NCI-H526 treated with DMSO at 0.1 percent for 48 hours (cell line): ENCODE measurements around the gene CSTF3.
"Not testable (repeated sequence)": the region's sequence is repeated elsewhere in the genome, so short reads cannot be mapped to it uniquely, and the experiment has no call there.

Experiments used
- DNase-seq: peaks from one replicate; lab custom pipeline; 2025; lab: John Stamatoyannopoulos, UW

Gene CSTF3

DNA sequence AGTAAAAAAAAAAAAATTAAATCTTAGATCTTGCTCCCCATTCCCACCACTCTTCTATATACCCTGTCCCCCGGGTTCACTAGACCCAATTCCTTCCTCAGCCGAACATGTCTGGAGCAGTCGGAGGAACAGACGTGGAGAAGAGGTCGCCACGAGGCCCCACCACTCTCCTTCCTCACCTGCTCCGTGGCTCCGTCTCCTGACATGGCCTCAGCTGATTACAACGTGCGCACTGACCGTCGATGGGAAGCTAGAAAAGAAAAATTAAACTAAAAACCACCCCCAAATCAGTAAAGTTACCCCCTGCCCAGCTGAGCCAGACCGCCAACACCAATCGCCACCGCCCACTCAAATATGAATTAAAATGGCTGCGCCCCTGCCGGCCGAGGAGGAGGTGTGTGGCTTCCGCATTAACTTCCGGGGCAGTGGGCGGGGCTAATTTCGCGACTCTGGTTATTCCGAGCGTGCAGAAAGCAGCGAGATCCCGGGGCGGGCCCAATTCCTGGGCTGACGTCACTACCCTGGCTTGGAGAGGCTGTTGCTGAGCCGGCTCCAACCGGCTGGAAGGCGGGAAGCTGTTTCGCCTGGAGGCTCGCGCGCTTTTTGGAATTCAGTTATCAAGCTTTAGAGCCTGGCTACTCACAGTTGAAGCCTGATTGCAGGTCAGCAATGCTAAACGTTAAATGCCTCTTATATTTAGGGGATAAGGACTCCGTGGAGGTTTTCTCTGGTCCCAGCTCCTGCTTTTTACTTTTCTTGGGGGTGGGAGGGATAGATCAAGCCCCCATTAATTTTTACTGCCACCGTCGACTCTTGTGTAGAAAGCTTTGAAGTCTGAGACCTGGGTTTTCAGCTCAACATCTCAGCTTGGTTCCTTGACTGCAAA, at the start of gene CSTF3:
Gene CSTF3, minus strand, starts transcription at position 361 of the 886 bp plus-strand sequence. Its CDS starts 155 bp downstream, at position 206.
- peak; percentile 99 for DNase-seq

DNA sequence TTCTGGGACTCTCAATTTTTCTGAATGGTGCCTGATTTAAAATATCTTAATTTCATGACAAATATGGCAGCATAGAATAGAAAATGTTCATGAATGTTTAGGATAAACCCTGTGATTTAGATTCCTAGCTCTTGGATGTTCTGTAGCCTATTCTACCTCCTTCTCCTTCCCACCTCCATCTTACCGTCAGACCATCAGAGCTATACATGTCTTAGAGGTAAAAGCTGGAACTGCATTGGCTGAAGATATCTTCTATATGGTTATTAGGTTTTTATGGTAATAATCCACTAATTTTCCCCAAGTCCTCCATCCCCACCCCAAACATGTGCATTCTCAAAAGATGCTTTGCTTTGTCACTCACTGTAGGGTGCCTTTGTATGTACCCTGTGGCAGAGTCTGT, 46.9 kb upstream of the CSTF3 start:
- no peak for DNase-seq

DNA sequence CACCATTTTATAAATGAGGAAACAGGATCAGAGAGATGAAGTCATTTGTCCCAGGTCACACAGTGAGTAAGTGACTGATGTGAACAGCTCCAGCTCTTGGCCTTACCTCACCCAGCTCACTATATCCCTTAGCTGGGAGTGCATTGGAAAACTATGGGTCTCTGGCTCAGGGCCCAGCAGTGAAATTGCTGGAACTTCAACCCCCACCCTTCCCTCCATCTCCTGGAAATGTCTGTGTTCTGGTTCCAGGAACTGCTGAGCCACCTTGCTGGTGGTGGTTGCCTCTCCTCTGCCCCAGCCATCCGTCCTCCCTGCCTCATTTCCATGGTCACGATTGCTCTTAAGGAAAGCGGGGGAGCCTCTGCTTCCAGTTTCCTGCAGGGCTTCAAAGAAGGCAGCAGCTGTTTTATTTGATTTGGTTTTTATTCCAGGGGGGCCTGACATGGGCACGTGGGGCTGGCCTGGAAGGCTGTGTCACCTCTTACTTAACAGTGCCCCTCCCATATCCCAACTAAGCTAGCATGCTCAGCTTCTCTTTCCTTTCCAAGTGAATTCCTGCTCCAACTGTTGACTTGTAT, 46.2 kb upstream of the CSTF3 start:
- DNase-seq = no peak

DNA sequence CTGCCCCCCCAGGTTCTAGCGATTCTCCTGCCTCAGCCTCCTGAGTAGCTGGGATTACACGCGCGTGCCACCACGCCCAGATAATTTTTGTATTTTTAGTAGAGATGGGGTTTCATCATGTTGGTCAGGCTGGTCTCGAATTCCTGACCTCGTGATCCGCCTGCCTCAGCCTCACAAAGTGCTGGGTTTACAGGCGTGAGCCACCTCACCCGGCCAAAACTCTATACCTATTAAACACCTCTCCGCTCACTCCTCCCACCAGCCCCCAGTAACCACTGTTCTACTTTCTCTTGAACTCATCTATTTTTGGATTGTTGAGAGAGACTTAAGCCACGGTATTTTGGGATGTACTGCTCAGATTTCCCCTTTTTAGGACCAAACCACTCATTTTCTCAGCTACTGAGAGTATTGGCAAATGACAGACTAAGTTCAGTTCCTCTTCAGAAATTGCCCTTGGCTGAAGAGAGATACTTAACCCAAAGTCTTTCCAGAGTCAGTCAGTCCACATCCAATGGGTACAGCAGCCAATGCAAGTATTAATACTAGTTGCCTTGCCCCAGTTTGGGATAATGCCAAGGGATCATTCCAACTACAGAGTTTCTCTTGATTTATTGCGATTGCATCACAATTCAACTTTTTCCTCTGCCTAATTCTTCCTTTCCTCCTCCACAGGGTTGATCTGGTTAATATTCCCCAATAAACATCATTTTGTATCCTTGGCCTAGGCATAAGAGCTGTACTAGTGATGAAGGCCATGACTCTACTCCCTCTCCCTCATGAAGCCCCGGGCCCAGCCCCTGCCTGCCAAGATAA, 36.8 kb upstream of the CSTF3 start:
- DNase-seq = no peak

DNA sequence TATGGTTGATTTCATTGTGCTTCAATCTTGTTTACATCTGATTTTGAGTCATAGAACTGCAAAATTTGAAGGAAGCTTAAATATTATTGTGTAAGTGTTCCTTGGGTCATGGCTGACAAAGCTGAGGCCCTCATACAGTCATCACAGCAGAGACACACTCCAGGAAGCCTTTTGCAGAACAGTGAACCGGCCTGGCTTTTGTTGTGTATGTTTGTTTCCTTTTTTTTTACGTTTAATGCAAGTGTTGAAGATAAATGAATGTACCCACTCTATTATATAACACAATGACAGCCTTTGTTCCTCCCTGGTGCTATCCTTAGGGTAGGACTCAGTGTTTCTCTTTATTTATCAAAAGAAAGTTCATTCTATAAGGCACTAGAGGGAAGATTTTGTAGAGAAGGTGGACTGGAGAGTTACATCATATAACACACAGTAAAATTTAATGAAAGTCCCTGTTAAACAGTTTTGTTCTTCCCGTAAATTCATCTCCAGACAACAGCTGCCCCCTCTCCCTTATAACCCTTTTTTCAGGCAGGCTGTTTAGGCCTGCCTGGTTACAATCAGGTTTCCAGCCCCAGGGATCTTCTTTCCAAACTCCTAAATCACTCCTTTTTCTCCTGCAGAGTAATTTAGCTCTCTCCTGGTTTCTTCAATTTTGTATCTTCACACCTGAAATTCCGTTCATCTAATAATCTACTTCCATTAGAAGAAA, 34.3 kb upstream of the CSTF3 start:
- DNase-seq = no peak

DNA sequence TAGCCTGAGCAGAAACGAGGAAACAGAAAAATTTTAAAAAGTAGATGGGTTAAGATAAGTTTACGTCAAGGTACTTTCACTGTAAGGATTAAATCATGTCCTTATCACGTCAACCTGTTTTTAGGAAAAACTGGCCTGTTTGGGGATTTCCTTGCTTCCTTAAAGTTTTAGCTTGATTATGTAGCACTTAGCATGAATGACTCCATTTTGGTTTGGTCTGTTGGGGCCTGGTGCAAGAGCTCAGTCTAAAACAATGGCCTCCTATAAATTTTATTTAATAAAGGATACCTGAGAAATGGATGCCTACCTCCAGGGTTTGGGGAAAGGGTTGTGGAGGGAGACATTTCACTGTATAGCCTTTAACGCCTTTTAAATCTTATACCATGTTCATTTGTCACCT, 33.2 kb upstream of the CSTF3 start:
- DNase-seq = no peak

DNA sequence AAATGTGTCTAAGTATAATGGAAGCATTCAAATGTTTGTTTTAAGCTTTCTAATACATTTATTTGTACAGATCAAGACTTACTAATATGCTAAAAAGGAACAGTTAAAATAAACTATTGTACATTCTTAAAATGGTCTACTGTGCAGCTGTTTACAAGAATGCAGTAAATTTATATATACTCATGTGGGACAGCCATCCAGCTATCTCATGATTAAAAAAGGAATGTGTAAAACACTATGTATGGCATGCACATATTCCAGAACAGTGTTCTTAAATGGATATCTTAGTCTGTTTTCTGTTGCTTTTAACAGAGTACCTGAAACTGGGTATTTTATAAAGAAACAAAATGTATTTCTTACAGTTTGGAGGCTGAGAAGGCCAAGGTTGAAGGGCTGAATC, 30.2 kb upstream of the CSTF3 start:
- no peak for DNase-seq

DNA sequence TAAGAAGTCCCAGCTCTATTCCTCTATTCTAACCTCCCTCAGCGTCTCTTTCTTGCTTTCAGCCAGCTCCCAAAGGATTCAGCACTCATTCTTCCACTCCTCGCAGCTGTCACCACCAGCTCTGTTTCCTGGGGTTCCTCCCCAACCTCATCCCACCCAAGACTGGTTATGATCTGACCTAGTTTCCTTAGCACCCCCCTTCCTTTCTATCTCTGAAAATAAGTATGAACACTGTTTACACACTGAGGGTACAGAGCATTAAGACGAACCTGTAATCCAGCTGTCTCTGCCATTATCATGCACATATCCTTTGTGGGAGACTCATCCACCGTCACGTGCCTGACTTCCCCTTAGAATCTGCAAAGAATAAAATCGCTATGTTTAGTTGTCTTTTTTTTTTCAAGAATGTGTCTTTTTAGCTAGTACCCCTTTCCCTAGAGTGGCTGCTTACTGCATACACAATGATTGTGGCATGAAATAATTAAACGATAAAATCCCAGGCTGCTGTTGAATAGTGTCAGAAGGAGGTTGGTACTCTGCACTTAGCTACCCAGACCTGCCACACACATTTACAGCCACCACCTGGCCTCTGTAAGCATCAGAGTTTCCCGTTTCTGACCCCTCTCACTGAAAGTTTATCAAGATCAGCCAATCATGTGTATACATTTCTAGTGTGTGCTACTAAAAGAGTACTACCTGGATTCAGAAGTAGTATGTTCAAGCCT, 26.9 kb upstream of the CSTF3 start:
- no peak for DNase-seq

DNA sequence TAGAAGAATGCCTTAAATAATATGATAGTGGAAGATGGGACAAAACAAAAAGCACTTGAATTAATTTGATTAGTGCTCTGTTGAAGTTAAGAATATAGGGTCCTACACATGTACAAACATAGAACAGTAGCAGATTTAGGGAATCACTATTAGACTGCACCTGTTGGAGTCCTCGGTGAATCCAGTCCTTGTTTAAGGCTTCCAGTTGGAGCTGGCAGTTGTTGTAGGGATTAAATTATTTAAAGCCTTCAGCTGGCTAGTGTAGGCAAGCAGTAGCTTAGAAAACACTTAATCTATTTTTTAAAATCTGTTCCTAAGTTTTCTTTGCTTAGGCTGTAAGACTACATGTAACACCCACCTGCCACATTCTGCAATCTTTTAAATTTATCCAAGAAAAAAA, 24.5 kb upstream of the CSTF3 start:
- no peak for DNase-seq

DNA sequence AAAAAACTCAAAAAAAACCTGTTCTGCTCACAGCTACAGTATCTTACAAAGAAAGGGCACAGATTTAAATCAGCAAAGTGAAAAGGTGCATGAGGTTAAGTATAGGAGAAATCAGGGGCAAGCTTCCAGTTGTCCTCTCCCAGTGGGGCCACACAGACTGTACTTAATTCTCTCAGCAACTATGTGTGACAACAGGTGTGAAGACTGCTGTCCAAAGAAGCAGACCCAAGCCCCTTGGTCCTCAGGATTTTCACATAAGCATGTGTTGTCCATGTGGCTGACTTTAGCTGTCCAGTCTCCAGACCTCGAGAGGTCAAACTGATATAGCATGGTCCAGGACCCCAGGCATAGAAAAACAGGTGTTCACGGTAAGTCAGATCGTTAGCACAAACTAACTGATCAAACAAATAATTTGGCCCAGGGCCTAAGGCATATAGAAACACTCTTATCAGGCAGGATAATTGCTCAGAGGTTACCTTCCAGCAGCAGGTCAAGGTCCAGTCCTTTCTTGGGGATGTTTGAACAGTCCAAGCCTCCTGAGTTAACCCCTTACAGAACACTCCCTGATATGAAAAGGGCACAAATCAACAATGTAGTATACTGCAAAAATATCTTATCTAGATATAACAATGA, 21.1 kb upstream of the CSTF3 start:
- no peak for DNase-seq

DNA sequence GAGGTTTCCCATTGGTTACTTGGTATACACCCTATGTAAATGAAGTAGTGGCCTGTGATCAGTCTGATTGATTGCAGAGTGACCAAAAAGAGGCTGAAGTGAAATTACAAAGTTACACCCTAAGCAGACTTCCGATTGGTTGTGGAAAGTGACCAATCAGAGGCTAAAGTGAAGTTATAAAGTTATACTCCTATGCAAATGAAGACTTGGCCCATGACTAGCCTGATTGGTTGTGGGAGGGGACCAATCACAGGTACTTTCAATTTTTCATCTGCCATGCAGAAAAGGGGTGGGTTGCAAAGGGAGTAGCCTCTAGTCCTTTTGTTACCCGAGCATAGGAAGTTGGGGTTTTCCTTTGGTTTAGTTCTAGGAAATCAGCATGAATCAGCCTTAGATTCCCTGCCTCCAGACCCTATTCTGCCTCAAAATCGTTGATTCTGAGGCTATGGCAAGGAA, 18.1 kb upstream of the CSTF3 start:
- DNase-seq = no peak

DNA sequence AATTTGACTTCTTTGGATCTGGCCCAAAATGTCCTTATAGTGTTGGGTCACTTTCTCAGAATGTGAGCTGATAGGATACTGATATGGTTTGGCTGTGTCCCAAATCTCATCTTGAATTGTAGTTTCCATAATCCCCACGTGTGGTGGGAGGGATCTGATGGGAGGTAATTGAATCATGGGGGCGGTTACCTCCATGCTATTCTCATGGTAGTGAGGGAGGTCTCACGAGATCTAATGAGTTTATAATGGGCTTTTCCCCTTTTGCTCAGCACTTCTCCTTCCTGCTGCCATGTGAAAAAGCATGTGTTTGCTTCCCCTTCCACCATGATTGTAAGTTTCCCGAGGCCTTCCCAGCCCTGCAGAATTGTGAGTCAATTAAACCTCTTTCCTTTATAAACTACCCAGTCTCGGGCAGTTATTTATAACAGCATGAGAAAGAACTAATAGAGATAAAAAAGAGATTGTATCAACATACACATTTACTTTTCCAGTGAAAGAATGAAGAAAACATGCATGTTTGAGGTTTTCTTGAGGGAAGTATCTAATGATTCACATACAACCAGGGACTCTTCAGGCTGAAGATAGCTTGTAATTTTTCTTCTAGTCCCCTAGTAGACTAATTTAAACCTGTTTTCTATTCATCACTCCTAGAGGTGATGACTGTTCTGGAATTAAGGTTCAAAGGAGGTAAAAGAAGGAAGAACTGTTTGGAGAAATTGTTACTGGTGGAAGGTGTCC, 17.3 kb upstream of the CSTF3 start:
- DNase-seq = no peak

DNA sequence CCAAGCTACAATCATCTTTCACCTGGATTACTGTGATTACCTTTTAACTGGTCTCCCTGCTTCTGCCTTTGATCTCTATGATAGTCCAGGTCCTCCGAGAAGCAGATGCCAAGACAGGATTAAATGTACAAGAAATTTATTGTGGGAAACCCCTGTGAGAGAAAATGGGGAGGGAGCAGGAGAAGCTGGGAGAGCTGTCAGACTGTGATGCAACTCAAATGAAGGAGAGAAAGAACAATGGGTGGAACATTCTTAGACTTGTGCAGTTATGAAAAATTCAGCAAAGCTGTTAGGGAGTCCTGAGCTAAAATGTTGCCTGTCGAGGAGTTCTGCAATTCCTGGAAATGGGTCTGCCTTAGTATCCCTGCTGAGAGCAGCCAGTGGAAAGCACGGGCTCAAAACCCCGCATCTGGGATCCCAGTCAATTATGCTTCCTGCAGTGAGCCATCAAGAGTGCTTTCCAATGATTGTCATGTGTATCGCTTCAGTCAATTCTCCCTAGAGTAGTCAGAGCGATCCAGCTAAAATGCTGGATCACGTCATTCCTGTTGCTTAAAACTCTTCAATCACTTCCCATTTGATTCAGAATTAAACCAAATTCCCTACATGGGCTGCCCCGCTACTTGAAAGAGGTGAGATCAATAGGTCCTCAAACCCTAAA, 16.5 kb upstream of the CSTF3 start:
- DNase-seq = no peak

DNA sequence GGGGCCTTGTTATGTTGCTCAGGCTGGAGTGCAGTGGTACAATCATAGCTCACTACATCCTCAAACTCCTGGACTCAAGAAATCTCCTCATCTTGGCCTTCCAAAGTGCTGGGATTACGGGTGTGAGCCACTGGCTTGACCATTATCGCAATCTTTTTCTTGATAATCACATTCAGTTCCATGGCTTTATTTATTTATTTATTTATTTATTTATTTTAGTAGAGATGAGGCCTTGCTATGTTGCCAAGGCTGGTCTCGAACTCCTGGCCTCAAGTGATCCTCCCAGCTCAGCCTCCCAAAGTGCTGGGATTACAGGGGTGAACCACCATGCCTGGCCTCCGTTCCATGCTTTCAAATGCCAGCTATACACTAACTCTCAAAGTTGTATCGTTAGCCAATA, 15.5 kb upstream of the CSTF3 start:
- DNase-seq = not testable (repeated sequence)

DNA sequence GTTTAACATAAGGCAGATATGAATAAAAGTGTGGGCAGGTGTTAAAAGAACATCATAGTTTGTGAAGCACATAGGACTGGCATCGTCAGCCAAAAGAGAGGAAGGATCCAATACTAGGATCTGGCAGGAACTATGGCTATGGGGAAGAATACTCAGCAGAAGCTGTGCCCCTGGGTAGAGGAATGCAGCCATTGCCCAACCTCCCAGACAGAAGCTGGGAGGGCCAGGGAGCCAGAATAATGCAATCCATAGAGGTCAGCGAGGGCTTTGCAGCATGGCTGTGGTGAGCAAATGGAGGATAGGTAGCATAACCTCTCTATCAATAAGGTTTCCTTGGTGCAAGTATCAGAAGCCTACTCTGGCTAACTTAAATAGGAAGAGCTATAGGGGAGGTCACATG, 11.7 kb upstream of the CSTF3 start:
- DNase-seq = no peak

DNA sequence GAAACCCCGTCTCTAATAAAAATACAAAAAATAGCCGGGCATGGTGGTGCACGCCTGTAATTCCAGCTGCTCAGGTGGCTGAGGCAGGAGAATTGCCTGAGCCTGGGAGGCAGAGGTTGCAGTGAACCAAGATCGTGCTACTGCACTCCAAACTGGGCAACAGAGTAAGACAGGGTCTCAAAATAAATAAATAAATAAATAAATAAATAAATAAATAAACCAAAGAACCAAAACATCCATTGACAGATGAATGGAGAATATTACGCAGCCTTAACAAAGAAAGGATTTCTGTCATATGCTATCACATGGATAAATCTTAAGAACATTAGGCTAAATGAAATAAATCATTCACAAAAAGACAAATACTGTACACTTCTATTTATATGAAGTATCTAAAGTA, 11.1 kb upstream of the CSTF3 start:
- no peak for DNase-seq

DNA sequence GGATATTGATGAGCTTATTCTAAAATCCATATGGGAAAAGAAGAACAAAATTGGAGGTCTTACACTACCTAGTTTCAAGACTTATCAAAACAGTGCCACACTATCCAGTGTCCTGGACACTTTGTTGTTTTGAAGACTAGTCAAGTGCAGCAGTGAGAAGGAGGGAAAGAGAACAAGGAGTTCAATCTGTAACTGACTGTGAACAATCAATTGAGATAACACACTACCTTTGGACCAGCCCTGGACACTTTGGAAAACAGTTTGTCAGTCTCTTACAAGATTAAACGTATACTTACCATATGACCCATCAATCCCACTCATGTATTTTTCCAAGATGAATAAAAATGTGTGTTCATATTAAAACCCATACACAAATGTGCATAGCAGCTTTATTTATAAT, 10.0 kb upstream of the CSTF3 start:
- DNase-seq = no peak

DNA sequence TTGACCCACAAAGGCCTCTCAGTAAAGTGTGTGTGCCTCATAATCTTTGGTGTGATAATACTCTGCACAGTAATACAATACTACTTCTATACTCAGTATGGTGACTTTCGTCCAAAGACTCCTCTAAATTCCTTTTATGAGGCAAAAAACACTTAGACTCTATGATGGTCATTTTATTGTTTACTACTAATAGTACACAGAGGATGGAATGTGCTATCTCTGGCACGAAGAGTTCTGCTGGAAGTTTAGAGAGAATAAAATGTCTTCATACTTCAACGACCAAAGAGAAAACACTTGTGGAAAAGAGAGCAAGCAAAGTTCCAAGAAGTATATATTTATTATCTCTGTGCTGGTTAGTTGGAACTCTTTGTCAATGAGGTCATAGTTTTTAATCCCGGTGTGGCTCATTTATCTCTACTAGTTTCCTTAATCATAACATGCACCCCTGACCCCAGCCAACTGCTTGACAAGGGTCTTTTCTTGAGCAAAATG, 7.5 kb upstream of the CSTF3 start:
- DNase-seq = no peak

DNA sequence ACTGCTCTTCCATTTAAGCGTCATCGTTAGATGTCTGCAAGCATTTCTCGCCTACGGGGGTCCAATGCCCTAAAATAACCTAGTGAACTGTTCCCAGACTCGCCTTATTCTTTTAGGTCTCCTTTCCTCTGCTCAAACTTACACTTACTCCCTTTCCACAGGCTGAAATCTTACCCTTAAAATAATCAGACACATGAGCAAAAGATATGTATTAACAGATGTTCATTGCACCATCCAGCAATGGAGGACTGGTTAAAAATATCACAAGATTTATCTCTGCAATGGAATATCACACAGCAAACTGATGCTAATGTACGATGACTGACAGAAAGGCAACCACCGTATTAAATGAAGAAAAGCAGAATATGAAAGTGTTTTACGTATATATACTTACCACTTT, 1.6 kb upstream of the CSTF3 start:
- no peak for DNase-seq

DNA sequence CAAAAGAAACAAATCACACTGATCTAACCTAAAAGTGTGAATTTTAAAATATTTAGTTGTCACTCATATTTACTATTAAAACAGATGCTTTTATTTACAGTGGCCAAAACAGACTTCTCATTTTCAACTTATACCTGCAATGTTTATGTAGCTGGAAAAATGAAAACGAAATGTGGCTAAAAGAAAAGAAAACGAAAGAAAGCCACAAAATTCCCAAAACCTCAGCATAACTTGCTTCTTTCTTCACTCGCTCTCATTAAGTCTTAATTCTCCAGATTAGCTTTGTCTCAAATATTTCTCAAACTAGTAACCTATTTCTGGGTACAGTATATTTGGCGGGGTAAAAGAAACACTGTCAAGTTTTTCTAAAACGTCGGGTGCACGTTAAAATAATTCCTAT, 693 bp downstream of the CSTF3 start:
- no peak for DNase-seq
